HL-60 (cell line): Measurements from ENCODE around the gene SEZ6L2.

Experiments
- DNase-seq, 2 experiments: peaks; one replicate each; pipeline ENCODE4 v3.0.0-alpha.2; 2010 to 2020; ENCODE audit warnings: low read depth in 1 of 2, low spot score in 1 of 2
- H3K27ac ChIP-seq: fragments of 250-450 bp; sonication (Bioruptor Pico); replicated peaks from 2 replicates; pipeline ENCODE4 v1.5.1; 2020; ENCODE audit warnings: mild to moderate bottlenecking, moderate library complexity
- H3K27me3 ChIP-seq: fragments of 250-450 bp; sonication (Bioruptor Pico); 2 replicates; pipeline ENCODE4 v1.5.1; 2021; ENCODE audit warnings: mild to moderate bottlenecking, moderate library complexity; ENCODE audit not compliant: insufficient read depth, poor library complexity, severe bottlenecking
- H3K4me3 ChIP-seq: replicated peaks from 2 replicates; pipeline ENCODE4 v1.5.1; 2011; ENCODE audit warnings: mild to moderate bottlenecking, control low read depth, low read length; ENCODE audit not compliant: insufficient read depth
- CTCF ChIP-seq: IDR thresholded peaks from one replicate; pipeline ENCODE4 v1.5.1; 2011; ENCODE audit warnings: low read length, control low read depth, inconsistent platforms; ENCODE audit not compliant: insufficient read depth
- GABPA ChIP-seq: IDR thresholded peaks from 2 replicates; pipeline ENCODE4 v1.6.1; 2012; ENCODE audit warnings: low read depth
- POLR2AphosphoS5 ChIP-seq: IDR thresholded peaks from 2 replicates; pipeline ENCODE4 v1.6.1; 2012; ENCODE audit warnings: low read depth
- REST ChIP-seq: IDR thresholded peaks from 2 replicates; pipeline ENCODE4 v1.6.1; 2012; ENCODE audit warnings: low read depth; ENCODE audit not compliant: insufficient replicate concordance
- SPI1 ChIP-seq: IDR thresholded peaks from 2 replicates; pipeline ENCODE4 v1.6.1; 2012; ENCODE audit warnings: low read depth, mild to moderate bottlenecking, borderline replicate concordance

SEZ6L2 gene

GRCh38 chr16:29864205-29864604 lies 35.1 kb downstream of the SEZ6L2 start:
- no peak overlapping the region for H3K27ac ChIP-seq
- TF ChIP-seq REST: no peak
- TF ChIP-seq GABPA: no peak
- no peak for TF ChIP-seq SPI1
- TF ChIP-seq CTCF: no peak
- no peak for TF ChIP-seq POLR2AphosphoS5
- no peak for DNase-seq
- H3K4me3 ChIP-seq: no peak overlapping the region
- no peaks in the 10 kb centered on the region for H3K27me3 ChIP-seq

GRCh38 chr16:29863669-29863984 lies 35.7 kb downstream of the SEZ6L2 start:
- TF ChIP-seq REST: no peak
- no peak; the same call in 1 of the 2 replicates for TF ChIP-seq POLR2AphosphoS5
- TF ChIP-seq GABPA: no peak
- no peak for TF ChIP-seq SPI1
- no peak for TF ChIP-seq CTCF
- Histone ChIP-seq H3K27me3 (no peaks in the 10 kb centered on the region), H3K27ac (peak overlapping the region; percentile 100), H3K4me3 (peak overlapping the region; percentile 13; the same call in 1 of the 2 replicates)
- DNase-seq: no peak

- DNase-seq: peak; percentile 97
- peak within 1 kb of the TSS; percentile 100 for H3K27ac ChIP-seq
Measured at GRCh38 chr16:29862884-29863668, 36.3 kb downstream of the SEZ6L2 start, which contains the start of gene CDIPT. CDIPT (minus strand) TSS chr16:29863226; CDS start chr16:29862857, 369 bp downstream.

More at GRCh38 chr16:29862884-29863668, 36.3 kb downstream of the SEZ6L2 start, which contains the start of gene CDIPT:
- Histone ChIP-seq H3K27me3 (no peaks in the 10 kb centered on the region), H3K4me3 (peak within 1 kb of the TSS; percentile 81)
- TF ChIP-seq CTCF (peak; percentile 67), GABPA (peak; percentile 14; the same call in 1 of the 2 replicates), POLR2AphosphoS5 (peak; percentile 36; the same call in 1 of the 2 replicates), REST (no peak), SPI1 (peak; percentile 43)
